Renal cortical epithelial cell (primary cell): ENCODE data around the gene EXOC6B. TPM values are rescaled to one million over a fixed set of nuclear protein-coding genes. Genes with fewer than 3 reads are reported as not detected.
A peak's percentile ranks its signal among the peaks of the same experiment; 100 is the strongest.
"Not testable (repeated sequence)": the region's sequence is repeated elsewhere in the genome, so short reads cannot be mapped to it uniquely, and the experiment has no call there.

Experiments used
- DNase-seq: peaks from one replicate; pipeline ENCODE4 v3.0.0-alpha.2; 2011; ENCODE audit warnings: low read depth
- total RNA-seq: library from RNA; depleted of rRNA; stranded (reverse); fragments of >200 nt; gene quantifications from 2 replicates; pipeline ENCODE4 v1.2.3, GENCODE V29; 2014

The EXOC6B gene
- total RNA-seq, 1 donor from 2014 or later = 56.0 TPM

DNA sequence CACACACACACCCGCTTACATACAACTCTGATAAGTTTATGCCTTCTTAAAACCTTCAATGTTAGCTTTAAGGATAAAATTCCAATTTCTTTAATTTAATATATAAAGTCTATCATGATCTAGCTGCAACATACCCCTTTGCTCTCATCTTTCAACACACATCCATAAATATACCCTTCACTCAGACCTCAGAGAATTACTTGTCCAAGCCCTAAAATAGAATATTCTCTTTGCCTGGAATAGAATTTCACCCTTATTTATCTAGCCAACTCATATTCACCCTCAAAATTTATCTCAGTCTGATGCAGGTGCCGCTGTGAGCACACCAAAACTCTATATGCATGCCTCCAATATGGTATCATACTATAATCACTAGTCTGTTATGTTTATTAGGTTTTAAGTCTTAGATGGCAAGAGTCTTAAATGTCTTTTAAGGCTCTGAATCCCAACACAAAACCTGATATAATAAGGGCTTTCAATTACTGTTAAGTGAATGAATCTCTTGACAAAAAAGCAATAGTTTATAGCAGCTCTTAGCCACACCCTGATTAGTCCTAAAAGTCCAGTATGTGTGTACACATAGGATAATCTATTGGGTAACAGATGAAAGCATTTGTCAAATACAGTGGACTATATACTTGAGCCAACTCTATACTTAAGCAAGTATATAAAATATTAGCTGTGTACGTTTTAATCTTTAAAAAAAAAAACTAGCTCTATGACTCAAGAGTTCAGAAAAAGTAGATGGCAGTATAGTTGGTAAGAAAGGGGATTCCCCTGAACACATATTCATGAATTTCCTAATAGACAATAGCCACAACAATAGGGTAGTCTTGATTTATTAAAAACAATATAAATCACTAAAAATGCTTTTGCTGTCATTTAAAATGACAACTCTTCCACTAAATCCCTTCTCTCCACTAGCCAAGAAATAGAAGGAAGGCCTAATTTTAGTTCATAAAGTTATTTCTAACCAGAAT lies 144.5 kb downstream of the EXOC6B start:
- peak; percentile 20 for DNase-seq

- no peak for DNase-seq
Observed at GRCh38 chr2:72678024-72678423, 147.8 kb downstream of the EXOC6B start.

DNA sequence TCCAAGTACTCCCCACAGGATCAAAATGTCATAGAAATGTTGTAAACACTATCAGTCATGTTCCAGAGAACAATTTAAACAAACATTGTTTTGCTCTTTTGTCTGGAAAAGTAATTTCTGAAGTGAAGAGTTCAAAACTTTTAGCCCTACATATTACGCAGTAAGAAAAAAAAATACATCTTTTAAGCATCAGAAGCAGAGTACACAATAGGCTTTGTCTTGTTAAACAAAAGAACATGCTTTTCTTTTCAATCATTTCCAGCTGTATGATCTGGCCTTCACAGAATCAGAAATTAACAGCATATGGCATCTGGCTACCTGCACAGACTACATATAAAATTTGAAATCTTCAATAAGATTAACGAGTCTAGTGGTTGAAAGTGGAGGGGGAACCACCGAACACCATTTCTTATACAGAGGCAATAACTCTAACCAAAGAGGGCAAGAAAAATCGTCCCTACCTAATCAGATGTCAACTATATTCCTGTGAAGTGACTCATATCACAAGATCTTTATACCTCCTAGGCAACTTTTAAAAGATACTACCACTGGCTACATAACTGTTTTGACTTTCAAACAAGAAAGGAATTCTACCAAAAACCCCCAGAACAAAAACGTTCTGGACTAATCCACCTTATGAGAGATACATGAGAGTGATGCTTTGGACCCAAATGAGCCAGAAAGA lies 149.3 kb downstream of the EXOC6B start:
- DNase-seq = peak; percentile 33

- DNase-seq = no peak
Observed at GRCh38 chr2:72674982-72675915, 150.6 kb downstream of the EXOC6B start.

GRCh38 chr2:72673279-72673678 lies 152.6 kb downstream of the EXOC6B start:
- peak; percentile 88 for DNase-seq

DNA sequence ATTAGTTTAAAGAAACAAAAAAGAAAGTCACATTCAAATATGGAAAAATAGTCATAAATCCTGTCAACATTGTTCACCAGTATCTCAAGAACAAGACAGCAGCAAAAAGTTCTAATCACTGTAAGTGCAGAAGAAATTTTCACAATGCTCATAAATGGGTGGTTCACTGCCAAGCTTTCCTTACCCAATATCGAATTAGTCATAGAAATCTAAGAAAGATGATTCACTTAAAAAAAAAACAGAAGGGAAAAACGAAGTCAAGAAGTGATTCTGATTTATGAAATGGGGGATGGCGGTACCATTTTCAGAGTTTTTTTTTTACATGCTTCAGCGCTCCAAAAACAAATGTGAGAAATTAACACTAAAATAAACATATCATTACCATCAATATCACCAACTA lies 156.7 kb downstream of the EXOC6B start:
- peak; percentile 64 for DNase-seq

DNA sequence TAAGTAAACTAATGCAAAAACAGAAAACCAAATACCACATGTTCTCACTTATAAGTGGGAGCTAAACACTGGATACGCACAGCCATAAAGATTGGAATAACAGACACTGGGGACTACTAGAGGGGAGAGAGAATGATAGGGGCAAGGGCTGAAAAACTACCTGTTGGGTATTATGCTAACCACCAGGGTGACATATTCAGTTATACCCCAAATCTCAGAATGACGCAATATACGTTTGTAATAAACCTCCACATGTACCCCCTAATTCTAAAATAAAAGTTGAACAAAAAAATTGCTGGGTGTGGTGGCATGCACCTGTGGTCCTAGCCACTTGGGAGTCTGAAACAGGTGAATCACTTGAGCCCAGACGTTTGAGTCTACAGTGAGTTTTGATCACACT lies 157.2 kb downstream of the EXOC6B start:
- DNase-seq = no peak

DNA sequence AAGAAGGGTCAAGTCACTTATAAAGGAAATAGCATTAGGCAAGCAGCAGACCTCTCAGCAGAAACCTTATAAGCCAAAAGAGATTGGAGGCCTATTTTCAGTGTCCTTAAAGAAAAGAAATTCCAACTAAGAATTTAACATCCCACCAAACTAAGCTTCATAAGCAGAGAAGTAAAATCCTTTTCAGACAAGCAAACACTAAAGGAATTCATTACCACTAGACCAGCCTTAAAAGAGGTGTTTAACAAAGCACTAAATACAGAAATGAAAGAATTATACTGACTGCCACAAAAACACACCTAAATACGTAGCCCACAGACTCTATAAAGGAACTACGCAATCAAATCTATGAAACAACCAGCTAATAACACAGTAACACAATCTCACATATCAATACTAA lies 160.4 kb downstream of the EXOC6B start:
- DNase-seq = no peak

DNA sequence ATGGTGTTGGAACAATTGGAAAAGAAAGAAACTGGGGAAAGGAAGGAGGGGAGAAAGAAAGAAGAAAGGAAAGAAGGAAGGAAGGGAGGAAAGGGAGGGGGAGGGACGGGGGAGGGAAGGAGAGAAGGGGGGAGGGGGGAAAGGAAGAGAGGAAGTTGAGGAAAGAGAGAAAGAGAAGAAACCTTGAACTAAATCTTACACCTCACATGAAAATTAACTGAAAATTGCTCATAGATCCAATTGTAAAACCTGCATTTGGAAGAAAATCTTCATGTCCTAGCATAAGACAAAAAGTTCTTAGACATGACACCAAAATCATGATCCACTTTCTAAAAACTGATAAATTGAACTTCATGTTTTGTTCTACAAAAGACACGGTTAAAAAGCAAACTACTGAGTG lies 163.8 kb downstream of the EXOC6B start:
- DNase-seq = no peak

- no peak for DNase-seq
Observed at GRCh38 chr2:72649810-72650209, 176.0 kb downstream of the EXOC6B start.

DNA sequence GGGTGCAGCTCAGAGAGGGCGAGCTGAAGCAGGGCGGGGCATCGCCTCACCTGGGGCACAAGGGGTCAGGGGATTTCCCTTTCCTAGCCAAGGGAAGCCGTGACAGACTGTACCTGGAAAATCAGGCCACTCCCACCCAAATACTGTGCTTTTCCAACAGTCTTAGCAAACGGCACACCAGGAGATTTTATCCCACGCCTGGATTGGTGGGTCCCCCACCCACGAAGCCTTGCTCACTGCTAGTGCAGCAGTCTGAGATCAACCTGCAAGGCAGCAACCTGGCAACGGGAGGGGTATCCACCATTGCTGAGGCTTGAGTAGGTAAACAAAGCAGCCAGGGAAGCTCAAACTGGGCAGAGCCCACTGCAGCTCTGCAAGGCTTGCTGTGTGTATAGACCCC lies 184.6 kb downstream of the EXOC6B start:
- DNase-seq = not testable (repeated sequence)

GRCh38 chr2:72638600-72639211 lies 187.1 kb downstream of the EXOC6B start:
- no peak for DNase-seq

DNA sequence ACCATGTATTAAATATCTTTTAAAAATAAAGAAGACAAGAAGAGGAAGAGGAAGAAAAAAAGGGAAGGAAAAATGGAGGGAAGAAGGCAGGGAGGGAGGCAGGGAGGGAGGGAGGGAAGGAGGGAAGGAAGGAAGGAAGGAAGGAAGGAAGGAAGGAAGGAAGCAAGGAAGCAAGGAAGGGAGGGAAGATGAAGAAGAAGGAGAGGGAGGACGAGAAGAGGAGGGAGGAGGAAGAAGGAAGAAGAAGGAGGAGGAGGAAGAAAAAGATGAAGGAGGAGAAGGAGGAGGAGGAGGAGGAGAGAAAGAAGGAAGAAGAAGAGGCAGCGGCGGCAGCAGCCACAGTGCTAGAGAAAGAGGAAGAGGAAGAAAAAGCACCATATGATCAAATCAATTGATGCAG lies 189.6 kb downstream of the EXOC6B start:
- no peak for DNase-seq

DNA sequence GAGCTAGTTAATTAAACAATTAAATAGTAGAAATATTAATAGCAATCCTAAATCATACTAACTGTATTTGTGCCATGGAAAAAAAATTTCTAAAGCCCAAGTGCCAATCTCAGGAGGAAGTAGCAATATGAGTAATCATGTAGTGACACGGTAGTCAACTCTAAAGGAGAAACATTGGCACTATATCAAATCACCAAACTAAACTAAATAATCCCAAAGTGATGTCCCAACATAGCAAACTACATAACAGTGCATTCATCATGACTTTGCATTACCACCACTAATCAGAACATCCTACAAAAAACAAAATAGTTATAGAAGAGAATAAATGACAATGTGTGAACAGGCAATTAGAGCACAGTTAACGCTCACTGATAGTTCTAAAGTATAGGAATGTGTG lies 195.1 kb downstream of the EXOC6B start:
- DNase-seq = peak; percentile 17

GRCh38 chr2:72629062-72629461 lies 196.8 kb downstream of the EXOC6B start:
- DNase-seq = no peak

GRCh38 chr2:72627083-72627482 lies 198.8 kb downstream of the EXOC6B start:
- DNase-seq = no peak

- no peak for DNase-seq
Observed at GRCh38 chr2:72625366-72625765, 200.5 kb downstream of the EXOC6B start.

GRCh38 chr2:72623481-72623880 lies 202.4 kb downstream of the EXOC6B start:
- DNase-seq = peak; percentile 50

- no peak for DNase-seq
Observed at GRCh38 chr2:72619626-72620025, 206.2 kb downstream of the EXOC6B start.

DNA sequence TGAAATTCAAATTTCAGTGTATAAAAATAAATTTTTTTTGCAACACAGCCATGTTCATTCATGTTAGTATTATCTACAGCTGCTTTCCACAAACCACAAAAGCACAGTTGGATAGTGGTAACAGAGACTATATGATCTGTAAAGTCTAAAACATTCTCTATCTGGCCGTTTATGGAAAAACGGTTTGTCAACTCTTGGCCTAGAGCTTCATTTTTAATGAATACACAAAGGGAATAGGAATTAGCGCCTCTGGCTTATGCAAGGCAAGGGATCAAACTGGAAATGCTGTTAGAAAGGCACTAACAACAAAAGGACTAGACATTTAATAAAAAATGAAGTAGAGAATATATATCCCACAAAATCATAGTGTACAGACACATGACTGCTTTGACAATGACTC lies 211.9 kb downstream of the EXOC6B start:
- no peak for DNase-seq

DNA sequence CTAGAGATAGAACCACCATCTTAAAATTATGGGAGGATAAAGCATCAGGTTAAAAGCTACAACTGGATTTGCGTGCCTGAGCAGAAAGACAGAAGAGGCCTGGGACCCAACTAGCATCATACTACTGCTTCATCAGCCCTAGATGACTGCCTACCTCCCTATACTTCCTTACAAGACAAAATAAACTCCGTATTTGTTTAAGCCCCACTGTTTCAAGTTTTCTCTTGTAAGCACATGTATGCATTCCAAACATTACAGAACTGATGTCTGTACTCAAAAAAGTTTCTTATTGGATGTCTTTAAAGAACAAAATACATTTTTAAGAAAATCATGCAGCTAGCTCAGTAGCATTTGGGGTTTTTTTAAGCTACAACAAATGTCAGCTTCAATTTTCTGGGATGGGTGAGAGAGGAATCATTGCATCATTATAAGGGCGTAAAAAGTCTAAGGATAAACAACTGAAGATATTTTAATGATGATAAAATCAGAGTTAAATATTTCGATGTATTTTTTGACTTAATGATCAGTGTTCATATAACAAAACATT lies 213.1 kb downstream of the EXOC6B start:
- DNase-seq = no peak
